OCI-LY1 (cell line): ENCODE results near the gene PTPRD.

Experiments used
- H2AFZ ChIP-seq: fragments of 200-600 bp; sonication (generic), shearing (Covaris generic); 2 replicates; pipeline ENCODE4 v1.6.0; 2014; ENCODE audit warnings: antibody characterized with exemption, mild to moderate bottlenecking, low read length
- H3F3A ChIP-seq: fragments of 200-600 bp; sonication (generic), shearing (Covaris generic); 2 replicates; pipeline ENCODE4 v1.6.0; 2014; ENCODE audit warnings: mild to moderate bottlenecking, antibody characterized with exemption, low read length, moderate library complexity; ENCODE audit not compliant: insufficient read depth
- H3K27ac ChIP-seq: fragments of 200-600 bp; sonication (generic); 2 replicates; pipeline ENCODE4 v1.5.1; 2014; ENCODE audit warnings: low read length, mixed run types, mild to moderate bottlenecking, low read depth; ENCODE audit not compliant: poor library complexity, severe bottlenecking
- H3K27me3 ChIP-seq: fragments of 200-600 bp; sonication (generic); 2 replicates; pipeline ENCODE4 v1.6.0; 2014; ENCODE audit warnings: antibody characterized with exemption, mild to moderate bottlenecking, low read length, moderate library complexity; ENCODE audit not compliant: insufficient read depth
- H3K36me3 ChIP-seq: fragments of 200-600 bp; sonication (generic); 2 replicates; pipeline ENCODE4 v1.6.1; 2014; ENCODE audit warnings: mild to moderate bottlenecking, antibody characterized with exemption, low read length, moderate library complexity, mixed read lengths; ENCODE audit not compliant: insufficient read depth
- H3K4me1 ChIP-seq: fragments of 200-600 bp; sonication (generic); 2 replicates; pipeline ENCODE4 v1.5.1; 2014; ENCODE audit warnings: mild to moderate bottlenecking, low read length, moderate library complexity; ENCODE audit not compliant: insufficient read depth, severe bottlenecking
- H3K4me2 ChIP-seq: fragments of 200-600 bp; sonication (generic), shearing (Covaris generic); 2 replicates; pipeline ENCODE4 v1.6.1; 2014; ENCODE audit warnings: low read length
- H3K4me3 ChIP-seq: fragments of 200-600 bp; sonication (generic); 2 replicates; pipeline ENCODE4 v1.5.1; 2014; ENCODE audit warnings: low read length, low read depth, mild to moderate bottlenecking, mixed read lengths; ENCODE audit not compliant: poor library complexity, severe bottlenecking
- H3K79me2 ChIP-seq: fragments of 200-600 bp; shearing (Covaris generic); 2 replicates; pipeline ENCODE4 v1.6.1; 2016; ENCODE audit warnings: mixed run types, low read length, mixed read lengths; ENCODE audit not compliant: insufficient read depth
- H3K9ac ChIP-seq: fragments of 200-600 bp; sonication (generic), shearing (Covaris generic); 2 replicates; pipeline ENCODE4 v1.6.1; 2014; ENCODE audit warnings: mild to moderate bottlenecking, low read length, mixed read lengths
- H3K9me2 ChIP-seq: fragments of 200-600 bp; sonication (generic), shearing (Covaris generic); 2 replicates; pipeline ENCODE4 v1.6.1; 2014; ENCODE audit warnings: low read depth, mild to moderate bottlenecking, low read length, mixed read lengths
- H3K9me3 ChIP-seq: fragments of 200-600 bp; shearing (Covaris generic); 2 replicates; pipeline ENCODE4 v1.6.1; 2014; ENCODE audit warnings: low read length, mixed read lengths
- H4K20me1 ChIP-seq: fragments of 200-600 bp; sonication (generic), shearing (Covaris generic); 2 replicates; pipeline ENCODE4 v1.6.0; 2016; ENCODE audit warnings: mild to moderate bottlenecking, low read length; ENCODE audit not compliant: insufficient read depth
- EZH2 ChIP-seq: fragments of 200-600 bp; sonication (generic), shearing (Covaris generic); IDR thresholded peaks from 2 replicates; pipeline ENCODE4 v1.8.0; 2017; ENCODE audit warnings: borderline replicate concordance, mixed run types, mild to moderate bottlenecking, antibody characterized with exemption, low read length, moderate library complexity, mixed read lengths
- TF ChIP-seq, protein P1 (sequence below): fragments of 200-600 bp; sonication (generic), shearing (Covaris generic); IDR thresholded peaks from 2 replicates; pipeline ENCODE4 v1.5.1; 2017; ENCODE audit warnings: mild to moderate bottlenecking, antibody characterized with exemption, low read length, moderate library complexity, mixed read lengths

Gene PTPRD

GRCh38 chr9:9223175-9223574 is 1389.6 kb downstream of the PTPRD start:
- Histone ChIP-seq H3K9me3 (no peaks in the 10 kb centered on the region), H3K36me3 (no peaks in the 10 kb centered on the region), H3K27ac (no peak overlapping the region), H2AFZ (no peak overlapping the region), H3K27me3 (0 out of 2 replicates have a peak, but pooled peaks cover 4% of the 10 kb centered on the region), H3K4me2 (no peak overlapping the region), H3K4me1 (no peaks in the 10 kb centered on the region), H3F3A (no peaks in the 10 kb centered on the region), H3K9me2 (no peaks in the 10 kb centered on the region), H4K20me1 (no peaks in the 10 kb centered on the region), H3K4me3 (no peak overlapping the region), H3K79me2 (no peaks in the 10 kb centered on the region), H3K9ac (no peak overlapping the region)
- TF ChIP-seq EZH2, result no peak
- TF ChIP-seq, protein P1, sequence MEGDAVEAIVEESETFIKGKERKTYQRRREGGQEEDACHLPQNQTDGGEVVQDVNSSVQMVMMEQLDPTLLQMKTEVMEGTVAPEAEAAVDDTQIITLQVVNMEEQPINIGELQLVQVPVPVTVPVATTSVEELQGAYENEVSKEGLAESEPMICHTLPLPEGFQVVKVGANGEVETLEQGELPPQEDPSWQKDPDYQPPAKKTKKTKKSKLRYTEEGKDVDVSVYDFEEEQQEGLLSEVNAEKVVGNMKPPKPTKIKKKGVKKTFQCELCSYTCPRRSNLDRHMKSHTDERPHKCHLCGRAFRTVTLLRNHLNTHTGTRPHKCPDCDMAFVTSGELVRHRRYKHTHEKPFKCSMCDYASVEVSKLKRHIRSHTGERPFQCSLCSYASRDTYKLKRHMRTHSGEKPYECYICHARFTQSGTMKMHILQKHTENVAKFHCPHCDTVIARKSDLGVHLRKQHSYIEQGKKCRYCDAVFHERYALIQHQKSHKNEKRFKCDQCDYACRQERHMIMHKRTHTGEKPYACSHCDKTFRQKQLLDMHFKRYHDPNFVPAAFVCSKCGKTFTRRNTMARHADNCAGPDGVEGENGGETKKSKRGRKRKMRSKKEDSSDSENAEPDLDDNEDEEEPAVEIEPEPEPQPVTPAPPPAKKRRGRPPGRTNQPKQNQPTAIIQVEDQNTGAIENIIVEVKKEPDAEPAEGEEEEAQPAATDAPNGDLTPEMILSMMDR, result no peak

DNA sequence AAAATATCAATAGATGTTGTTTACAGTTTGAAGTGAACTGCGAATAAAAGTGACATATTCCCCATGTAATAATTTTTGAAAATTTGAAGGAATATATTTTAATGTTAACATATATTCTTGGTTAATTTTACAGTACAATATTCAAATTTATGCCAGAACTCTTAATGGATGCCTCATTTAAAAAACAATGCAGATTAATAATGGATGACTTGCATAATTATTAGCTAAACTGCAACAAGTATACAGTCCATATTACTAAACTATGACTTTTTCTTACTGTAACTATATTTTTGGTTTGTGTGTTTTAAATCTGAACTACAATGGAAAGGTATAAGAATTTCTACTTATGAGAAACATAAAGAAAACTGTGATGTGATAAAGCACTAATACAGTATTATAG is 1390.1 kb downstream of the PTPRD start:
- Histone ChIP-seq H3K4me3 (no peak overlapping the region), H4K20me1 (no peaks in the 10 kb centered on the region), H2AFZ (no peak overlapping the region), H3K36me3 (no peaks in the 10 kb centered on the region), H3K27ac (no peak overlapping the region), H3K79me2 (no peaks in the 10 kb centered on the region), H3K9me2 (no peaks in the 10 kb centered on the region), H3K9ac (no peak overlapping the region), H3F3A (no peaks in the 10 kb centered on the region), H3K27me3 (0 out of 2 replicates have a peak, but pooled peaks cover 4% of the 10 kb centered on the region), H3K9me3 (no peaks in the 10 kb centered on the region), H3K4me1 (no peaks in the 10 kb centered on the region), H3K4me2 (no peak overlapping the region)
- no peak for TF ChIP-seq EZH2
- TF ChIP-seq, protein P1, result no peak

- H3F3A ChIP-seq, result no peaks in the 10 kb centered on the region
- H3K4me1 ChIP-seq, result no peaks in the 10 kb centered on the region
- H3K27ac ChIP-seq, result no peak overlapping the region
- no peaks in the 10 kb centered on the region for H3K79me2 ChIP-seq
- H3K36me3 ChIP-seq, result no peaks in the 10 kb centered on the region
- no peaks in the 10 kb centered on the region for H3K9me2 ChIP-seq
- no peak overlapping the region for H2AFZ ChIP-seq
- H3K9me3 ChIP-seq, result no peaks in the 10 kb centered on the region
- no peak overlapping the region for H3K9ac ChIP-seq
- H3K27me3 ChIP-seq, result 0 out of 2 replicates have a peak, but pooled peaks cover 4% of the 10 kb centered on the region
- H3K4me2 ChIP-seq, result no peak overlapping the region
- H4K20me1 ChIP-seq, result no peaks in the 10 kb centered on the region
- H3K4me3 ChIP-seq, result no peak overlapping the region
- no peak for TF ChIP-seq EZH2
- TF ChIP-seq, protein P1, result no peak
Observed at GRCh38 chr9:9216934-9217333, 1395.9 kb downstream of the PTPRD start.
